ENCODE data around the gene COLGALT1. TPM values are rescaled to one million over a fixed set of nuclear protein-coding genes. Genes with fewer than 3 reads are reported as not detected.

COLGALT1 gene
- total RNA-seq, 2 donors from 2014 or later = 28.3 to 30.8 TPM

GRCh38 chr19:17576758-17577456 lies 21.5 kb downstream of the COLGALT1 start:
- H3K27me3 ChIP-seq = no peaks in the 10 kb centered on the region
- H3K9me3 ChIP-seq = no peaks in the 10 kb centered on the region
- no peak for DNase-seq (ENCODE audit: low spot score)
- H3K4me1 ChIP-seq = no peaks in the 10 kb centered on the region
- no peak overlapping the region for H3K4me3 ChIP-seq
- H3K36me3 ChIP-seq = peaks cover 72% of the 10 kb centered on the region
- H3K27ac ChIP-seq = no peak overlapping the region
- no peak for TF ChIP-seq CTCF (IDR thresholded peaks at IDR 0.05)

- H3K27ac ChIP-seq = no peak overlapping the region
- no peak overlapping the region for H3K4me3 ChIP-seq
- no peak for DNase-seq (ENCODE audit: low spot score)
- no peaks in the 10 kb centered on the region for H3K9me3 ChIP-seq
- H3K36me3 ChIP-seq = peaks cover 72% of the 10 kb centered on the region
- H3K4me1 ChIP-seq = no peaks in the 10 kb centered on the region
- TF ChIP-seq CTCF (IDR thresholded peaks at IDR 0.05) = no peak
- no peaks in the 10 kb centered on the region for H3K27me3 ChIP-seq
These were observed 22.1 kb downstream of the COLGALT1 start for GRCh38 chr19:17577457-17578097.

GRCh38 chr19:17579661-17580244 lies 24.3 kb downstream of the COLGALT1 start:
- peaks cover 61% of the 10 kb centered on the region for H3K36me3 ChIP-seq
- no peak for DNase-seq (ENCODE audit: low spot score)
- no peak overlapping the region for H3K4me3 ChIP-seq
- H3K4me1 ChIP-seq = no peaks in the 10 kb centered on the region
- no peak for TF ChIP-seq CTCF (IDR thresholded peaks at IDR 0.05)
- H3K9me3 ChIP-seq = no peaks in the 10 kb centered on the region
- no peak overlapping the region for H3K27ac ChIP-seq
- no peaks in the 10 kb centered on the region for H3K27me3 ChIP-seq

GRCh38 chr19:17580470-17581144 lies 25.2 kb downstream of the COLGALT1 start:
- Histone ChIP-seq H3K27ac (no peak overlapping the region), H3K36me3 (peaks cover 56% of the 10 kb centered on the region), H3K4me3 (no peak overlapping the region), H3K9me3 (no peaks in the 10 kb centered on the region), H3K4me1 (no peaks in the 10 kb centered on the region), H3K27me3 (no peaks in the 10 kb centered on the region)
- no peak for DNase-seq (ENCODE audit: low spot score)
- TF ChIP-seq CTCF (IDR thresholded peaks at IDR 0.05) = no peak

GRCh38 chr19:17581211-17581874 lies 25.9 kb downstream of the COLGALT1 start:
- Histone ChIP-seq H3K9me3 (no peaks in the 10 kb centered on the region), H3K27me3 (no peaks in the 10 kb centered on the region), H3K4me3 (no peak overlapping the region), H3K27ac (no peak overlapping the region), H3K4me1 (no peaks in the 10 kb centered on the region), H3K36me3 (peaks cover 49% of the 10 kb centered on the region)
- DNase-seq (ENCODE audit: low spot score) = no peak
- no peak for TF ChIP-seq CTCF (IDR thresholded peaks at IDR 0.05)
